ENCODE data around the gene MEGF6. TPM values are rescaled to one million over a fixed set of nuclear protein-coding genes. Genes with fewer than 3 reads are reported as not detected.

MEGF6 gene
- total and polyA plus RNA-seq, 2 donors (not counting 3 experiments of a cell fraction or from before 2014, with no cell fraction given), result 22.5 to 63.7 TPM

DNA sequence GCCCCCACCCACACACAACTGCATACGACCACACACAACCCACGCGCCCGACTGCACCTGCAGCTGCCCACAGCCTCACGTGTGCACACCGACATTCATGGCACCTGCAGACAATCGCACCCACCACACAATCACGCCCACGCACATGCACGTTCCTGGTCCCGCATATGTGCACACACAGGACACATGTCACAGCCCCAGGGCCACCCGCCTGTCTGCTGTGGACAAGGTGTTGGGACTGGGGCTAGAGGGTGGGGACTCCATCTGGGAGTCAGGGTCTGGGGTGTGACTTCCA lies 100.4 kb downstream of the MEGF6 start:
- DNase-seq (ENCODE audit: low read depth, low spot score) (no peak), FAIRE-seq (no peak)
- no peaks in the 10 kb centered on the region for H3K9me1 ChIP-seq (replicated peaks; ENCODE audit: control insufficient read depth, extremely low read depth, insufficient read depth, low read length)
- intact Hi-C loops (cut with micrococcal nuclease), result no loop called here
- no peak overlapping the region for H2AFZ ChIP-seq (ENCODE audit: low read depth, low read length)
- H3K4me1 ChIP-seq (ENCODE audit: control insufficient read depth, extremely low read depth, insufficient read depth, low read length), result no peaks in the 10 kb centered on the region
- no peaks in the 10 kb centered on the region for H3K79me2 ChIP-seq (ENCODE audit: control insufficient read depth, insufficient read depth, low read length)
- no peak overlapping the region for H3K4me3 ChIP-seq (replicated peaks in 1 of 3; ENCODE audit: insufficient read depth in 1 of 3, low read depth in 1 of 3, low read length in 3 of 3)
- no peak overlapping the region for H3K27ac ChIP-seq (ENCODE audit: insufficient read depth, low read depth, low read length)
- dilution Hi-C loops (cut with MboI; ENCODE audit: extremely low pct_ligation_motif_present, low sequenced_read_pairs), result no loop called here
- BruUV-seq (replicated peaks), result no TSS peak
- no peak for TF ChIP-seq GATA2 (IDR thresholded peaks at IDR 0.05; ENCODE audit: insufficient read depth, insufficient read length, low read depth, low read length)
- TF ChIP-seq EZH2 (IDR thresholded peaks at IDR 0.05; ENCODE audit: borderline replicate concordance, low read depth, low read length, severe bottlenecking), result no peak
- TF ChIP-seq JUN (IDR thresholded peaks at IDR 0.05; ENCODE audit: borderline replicate concordance, insufficient read depth, insufficient read length, low read depth), result no peak
- no peak for TF ChIP-seq FOS (IDR thresholded peaks at IDR 0.05; ENCODE audit: borderline replicate concordance, insufficient read depth, low read length)
- TF ChIP-seq POLR2A (IDR thresholded peaks at IDR 0.05; ENCODE audit: low read depth, low read length), result no peak
- TF ChIP-seq, protein P1, sequence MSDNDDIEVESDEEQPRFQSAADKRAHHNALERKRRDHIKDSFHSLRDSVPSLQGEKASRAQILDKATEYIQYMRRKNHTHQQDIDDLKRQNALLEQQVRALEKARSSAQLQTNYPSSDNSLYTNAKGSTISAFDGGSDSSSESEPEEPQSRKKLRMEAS (IDR thresholded peaks at IDR 0.05; ENCODE audit: insufficient read depth, insufficient read length), result no peak
- no peak for TF ChIP-seq POLR2AphosphoS5 (IDR thresholded peaks at IDR 0.05; ENCODE audit: insufficient read depth, low read depth, low read length)
- TF ChIP-seq, protein P2, sequence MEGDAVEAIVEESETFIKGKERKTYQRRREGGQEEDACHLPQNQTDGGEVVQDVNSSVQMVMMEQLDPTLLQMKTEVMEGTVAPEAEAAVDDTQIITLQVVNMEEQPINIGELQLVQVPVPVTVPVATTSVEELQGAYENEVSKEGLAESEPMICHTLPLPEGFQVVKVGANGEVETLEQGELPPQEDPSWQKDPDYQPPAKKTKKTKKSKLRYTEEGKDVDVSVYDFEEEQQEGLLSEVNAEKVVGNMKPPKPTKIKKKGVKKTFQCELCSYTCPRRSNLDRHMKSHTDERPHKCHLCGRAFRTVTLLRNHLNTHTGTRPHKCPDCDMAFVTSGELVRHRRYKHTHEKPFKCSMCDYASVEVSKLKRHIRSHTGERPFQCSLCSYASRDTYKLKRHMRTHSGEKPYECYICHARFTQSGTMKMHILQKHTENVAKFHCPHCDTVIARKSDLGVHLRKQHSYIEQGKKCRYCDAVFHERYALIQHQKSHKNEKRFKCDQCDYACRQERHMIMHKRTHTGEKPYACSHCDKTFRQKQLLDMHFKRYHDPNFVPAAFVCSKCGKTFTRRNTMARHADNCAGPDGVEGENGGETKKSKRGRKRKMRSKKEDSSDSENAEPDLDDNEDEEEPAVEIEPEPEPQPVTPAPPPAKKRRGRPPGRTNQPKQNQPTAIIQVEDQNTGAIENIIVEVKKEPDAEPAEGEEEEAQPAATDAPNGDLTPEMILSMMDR (IDR thresholded peaks at IDR 0.05; ENCODE audit: extremely low read depth in 1 of 2, insufficient read depth in 1 of 2, low read depth in 1 of 2, low read length in 2 of 2), result no peak
- no peak for TF ChIP-seq MYC (IDR thresholded peaks at IDR 0.05; ENCODE audit: low read depth, low read length)
- no peaks in the 10 kb centered on the region for H3K27me3 ChIP-seq (ENCODE audit: control insufficient read depth in 2 of 2, insufficient read depth in 2 of 2, low read length in 2 of 2)
- CTCF ChIA-PET, result no interaction called here
- H3K4me2 ChIP-seq (ENCODE audit: insufficient read depth, low read length), result no peak overlapping the region
- H3K9me3 ChIP-seq (replicated peaks; ENCODE audit: control insufficient read depth, insufficient read depth, low read length), result no peaks in the 10 kb centered on the region
- H3K9ac ChIP-seq (replicated peaks; ENCODE audit: extremely low read depth, insufficient read depth, low read length), result no peak overlapping the region
- no peaks in the 10 kb centered on the region for H4K20me1 ChIP-seq (replicated peaks; ENCODE audit: control insufficient read depth, extremely low read depth, insufficient read depth, low read length)
- POLR2A ChIA-PET, result no interaction called here
- no peaks in the 10 kb centered on the region for H3K36me3 ChIP-seq (ENCODE audit: control insufficient read depth in 2 of 2, extremely low read depth in 1 of 2, insufficient read depth in 2 of 2, low read length in 2 of 2)

Data from endothelial cell of umbilical vein (primary cell).